DMS153 (cell line): ENCODE results near the gene ZNF878.

Source experiments
- DNase-seq: peaks from one replicate; lab custom pipeline; 2025; lab: John Stamatoyannopoulos, UW

ZNF878 gene

DNA sequence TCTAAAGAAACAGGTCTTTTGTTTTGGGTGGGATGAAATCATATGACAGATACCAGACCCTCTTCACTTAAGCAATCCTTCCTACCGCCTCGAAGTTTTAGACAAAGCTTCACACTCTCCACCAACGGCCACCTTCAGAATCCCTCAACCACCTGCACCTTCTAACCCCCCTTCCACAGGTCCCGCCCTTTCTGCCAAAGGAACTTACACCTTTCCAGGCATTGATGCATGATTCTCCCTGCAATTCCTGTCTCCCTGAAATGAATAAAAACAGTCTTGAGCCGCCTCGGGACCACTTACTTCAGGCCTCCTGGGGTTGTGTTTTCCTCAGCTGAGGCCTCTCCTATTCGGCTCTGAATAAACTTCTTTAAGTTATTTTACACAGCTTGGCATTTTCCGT lies 18.1 kb downstream of the ZNF878 start:
- no peak for DNase-seq

DNA sequence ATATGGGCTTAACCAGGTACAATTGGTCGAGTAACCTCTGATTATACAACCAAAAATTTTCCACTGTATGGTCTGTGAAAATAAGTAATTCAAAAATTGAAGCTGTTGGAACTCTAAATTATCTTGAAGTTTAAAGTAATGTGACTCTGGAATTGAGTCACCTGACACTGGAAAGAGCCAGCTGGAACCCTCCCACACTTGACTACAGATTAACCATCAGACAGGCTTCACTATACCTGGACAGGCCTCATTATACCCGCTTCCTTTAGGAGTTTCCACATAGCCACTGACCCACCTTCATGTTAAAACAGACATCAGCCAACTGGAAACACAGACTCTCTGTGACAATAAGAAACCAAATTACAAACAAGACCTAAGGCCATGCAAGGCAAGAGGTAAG lies 18.6 kb downstream of the ZNF878 start:
- no peak for DNase-seq

DNA sequence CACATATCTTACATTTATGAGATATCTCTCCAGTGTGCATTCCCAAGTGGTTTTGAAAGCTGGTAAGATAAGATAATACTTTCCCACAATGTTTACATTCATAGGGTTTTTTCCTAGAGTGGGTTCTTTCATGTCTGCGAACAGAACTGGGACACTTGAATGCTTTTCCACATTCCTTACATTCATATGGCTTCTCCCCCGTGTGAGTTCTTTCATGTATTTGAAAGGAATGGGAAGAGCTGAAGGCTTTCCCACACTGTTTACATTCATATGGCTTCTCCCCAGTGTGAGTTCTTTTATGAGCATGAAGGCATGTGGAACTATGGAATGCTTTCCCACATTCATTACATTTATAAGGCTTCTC lies 37.0 kb downstream of the ZNF878 start:
- no peak for DNase-seq

DNA sequence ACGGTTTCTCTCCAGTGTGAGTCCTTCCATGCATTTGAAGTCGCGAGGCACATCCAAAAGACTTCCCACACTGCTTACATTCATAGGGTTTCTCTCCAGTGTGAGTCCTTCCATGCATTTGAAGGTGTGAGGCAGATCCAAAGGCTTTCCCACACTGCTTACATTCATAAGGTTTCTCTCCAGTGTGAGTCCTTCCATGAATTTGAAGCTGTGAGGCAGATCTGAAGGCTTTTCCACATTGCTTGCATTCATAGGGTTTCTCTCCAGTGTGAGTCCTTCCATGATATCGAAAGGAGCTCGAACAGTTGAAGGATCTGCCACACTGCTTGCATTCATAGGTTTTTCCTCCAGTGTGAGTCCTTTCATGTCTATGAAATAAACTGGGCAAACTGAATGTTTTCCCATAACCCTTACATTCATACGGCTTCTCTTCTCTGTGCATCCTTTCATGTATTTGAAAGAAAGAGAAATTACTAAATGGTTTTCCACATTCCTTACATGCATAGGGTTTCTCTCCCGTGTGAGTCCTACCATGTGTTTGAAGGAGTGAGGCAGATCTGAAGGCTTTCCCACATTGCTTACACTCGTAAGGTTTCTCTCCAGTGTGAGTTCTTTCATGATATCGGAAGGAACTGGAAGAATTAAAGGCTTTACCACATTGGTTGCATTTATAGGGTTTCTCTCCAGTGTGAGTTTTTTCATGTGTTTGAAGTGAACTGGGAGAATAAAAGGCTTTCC lies 37.6 kb downstream of the ZNF878 start:
- DNase-seq = no peak

DNA sequence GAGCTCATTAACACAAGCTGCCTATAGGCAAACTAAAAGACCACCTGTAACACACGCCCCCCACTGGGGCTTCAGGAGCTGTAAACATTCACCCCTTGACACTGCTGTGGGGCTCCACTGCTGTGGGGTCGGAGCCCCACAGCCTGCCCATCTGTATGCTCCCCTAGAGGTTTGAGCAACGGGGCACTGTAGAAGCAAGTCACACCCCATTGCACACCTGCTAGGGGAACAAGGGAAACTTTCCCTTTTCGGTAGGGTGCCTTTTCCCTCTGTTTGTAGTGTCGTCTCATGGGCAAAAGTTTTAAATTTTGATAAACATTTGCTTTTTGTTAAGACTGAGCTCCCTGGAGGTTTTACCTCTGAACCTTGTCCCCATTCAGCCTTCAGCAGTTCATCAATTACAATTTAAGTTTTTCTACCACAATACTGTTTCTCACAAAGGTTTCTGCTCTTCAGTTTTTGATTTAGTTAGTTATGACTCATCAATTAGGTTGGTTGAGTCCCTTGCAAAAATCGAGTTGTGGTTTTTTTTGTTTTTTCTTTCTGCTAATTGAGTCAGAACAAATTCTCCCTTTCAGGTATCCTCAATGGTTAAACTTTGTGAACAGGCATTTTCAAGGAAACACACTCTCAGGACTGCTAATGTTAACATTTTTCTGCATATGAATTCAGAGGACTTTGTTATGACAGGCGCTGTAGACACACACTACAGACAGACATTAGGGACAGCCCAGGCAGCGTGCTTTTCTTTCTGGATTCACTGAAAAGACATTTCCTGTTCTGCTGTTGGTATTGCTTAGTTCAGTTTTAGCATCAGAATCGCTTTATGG lies 52.4 kb downstream of the ZNF878 start:
- no peak for DNase-seq

DNA sequence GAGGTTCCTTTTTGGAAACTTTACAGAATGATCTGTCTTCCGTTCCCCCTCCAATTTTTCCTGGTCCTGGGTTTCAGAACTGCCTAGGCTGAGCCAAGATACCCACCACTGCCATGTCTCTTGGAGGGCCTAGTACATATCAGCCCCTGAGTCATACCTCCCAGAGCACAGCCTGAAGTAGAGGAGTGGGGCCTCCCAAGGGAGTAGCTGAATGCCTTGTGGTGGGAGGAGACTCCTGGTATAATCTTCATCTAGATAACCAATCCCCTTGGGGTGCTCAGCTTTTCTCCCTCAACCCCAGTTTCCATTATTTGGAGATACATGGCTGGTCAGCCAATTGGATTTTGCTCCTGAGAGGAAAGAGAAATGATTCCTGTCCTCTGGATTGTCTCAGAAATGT lies 57.6 kb downstream of the ZNF878 start:
- no peak for DNase-seq
